Measurements from ENCODE around the gene SKIDA1. TPM values are rescaled to one million over a fixed set of nuclear protein-coding genes. Genes with fewer than 3 reads are reported as not detected.

SKIDA1 gene
- total RNA-seq, 1 donor = 0.36 TPM

- TF ChIP-seq, protein P1, sequence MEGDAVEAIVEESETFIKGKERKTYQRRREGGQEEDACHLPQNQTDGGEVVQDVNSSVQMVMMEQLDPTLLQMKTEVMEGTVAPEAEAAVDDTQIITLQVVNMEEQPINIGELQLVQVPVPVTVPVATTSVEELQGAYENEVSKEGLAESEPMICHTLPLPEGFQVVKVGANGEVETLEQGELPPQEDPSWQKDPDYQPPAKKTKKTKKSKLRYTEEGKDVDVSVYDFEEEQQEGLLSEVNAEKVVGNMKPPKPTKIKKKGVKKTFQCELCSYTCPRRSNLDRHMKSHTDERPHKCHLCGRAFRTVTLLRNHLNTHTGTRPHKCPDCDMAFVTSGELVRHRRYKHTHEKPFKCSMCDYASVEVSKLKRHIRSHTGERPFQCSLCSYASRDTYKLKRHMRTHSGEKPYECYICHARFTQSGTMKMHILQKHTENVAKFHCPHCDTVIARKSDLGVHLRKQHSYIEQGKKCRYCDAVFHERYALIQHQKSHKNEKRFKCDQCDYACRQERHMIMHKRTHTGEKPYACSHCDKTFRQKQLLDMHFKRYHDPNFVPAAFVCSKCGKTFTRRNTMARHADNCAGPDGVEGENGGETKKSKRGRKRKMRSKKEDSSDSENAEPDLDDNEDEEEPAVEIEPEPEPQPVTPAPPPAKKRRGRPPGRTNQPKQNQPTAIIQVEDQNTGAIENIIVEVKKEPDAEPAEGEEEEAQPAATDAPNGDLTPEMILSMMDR (IDR thresholded peaks at IDR 0.05; ENCODE audit: extremely low read depth, low read depth, low read length) = no peak
- H3K9me3 ChIP-seq (ENCODE audit: low read depth, low read length) = no peaks in the 10 kb centered on the region
- no peaks in the 10 kb centered on the region for H3K27me3 ChIP-seq (ENCODE audit: insufficient read depth, low read length)
- H3K4me1 ChIP-seq (ENCODE audit: insufficient read depth, low read length) = peaks cover 8% of the 10 kb centered on the region
- H3K36me3 ChIP-seq (ENCODE audit: insufficient read depth, low read length) = no peaks in the 10 kb centered on the region
- H3K4me3 ChIP-seq (ENCODE audit: insufficient read depth, low read length) = peak overlapping the region; percentile 82
- peak overlapping the region; percentile 64 for H3K27ac ChIP-seq (ENCODE audit: low read depth, low read length)
- no peaks in the 10 kb centered on the region for H3K79me2 ChIP-seq (ENCODE audit: insufficient read depth, low read length)
- peak overlapping the region; percentile 92 for H3K4me2 ChIP-seq (ENCODE audit: insufficient read depth, low read length)
- DNase-seq (ENCODE audit: insufficient read length, low spot score, missing footprints) = peak; percentile 81
- peak overlapping the region; percentile 77 for H2AFZ ChIP-seq (ENCODE audit: low read length)
- H4K20me1 ChIP-seq (ENCODE audit: insufficient read depth, low read length) = no peaks in the 10 kb centered on the region
These were observed 2.2 kb upstream of the SKIDA1 start for GRCh38 chr10:21527598-21528235.

- Histone ChIP-seq H2AFZ (ENCODE audit: low read length) (peak overlapping the region; percentile 77), H3K27ac (ENCODE audit: low read depth, low read length) (peak overlapping the region; percentile 82), H3K79me2 (ENCODE audit: insufficient read depth, low read length) (no peaks in the 10 kb centered on the region), H3K27me3 (ENCODE audit: insufficient read depth, low read length) (no peaks in the 10 kb centered on the region), H4K20me1 (ENCODE audit: insufficient read depth, low read length) (no peaks in the 10 kb centered on the region), H3K9me3 (ENCODE audit: low read depth, low read length) (no peaks in the 10 kb centered on the region), H3K36me3 (ENCODE audit: insufficient read depth, low read length) (no peaks in the 10 kb centered on the region), H3K4me2 (ENCODE audit: insufficient read depth, low read length) (peak overlapping the region; percentile 92), H3K4me3 (ENCODE audit: insufficient read depth, low read length) (peak overlapping the region; percentile 82), H3K4me1 (ENCODE audit: insufficient read depth, low read length) (peaks cover 8% of the 10 kb centered on the region)
- DNase-seq (ENCODE audit: insufficient read length, low spot score, missing footprints) = peak; percentile 92
- TF ChIP-seq, protein P1 (IDR thresholded peaks at IDR 0.05; ENCODE audit: extremely low read depth, low read depth, low read length) = no peak
These were observed 1.5 kb upstream of the SKIDA1 start for GRCh38 chr10:21526860-21527597.

GRCh38 chr10:21526188-21526859, 842 bp upstream of the SKIDA1 start:
- Histone ChIP-seq H3K4me3 (ENCODE audit: insufficient read depth, low read length) (peak overlapping the region; percentile 82), H3K79me2 (ENCODE audit: insufficient read depth, low read length) (no peaks in the 10 kb centered on the region), H2AFZ (ENCODE audit: low read length) (peak overlapping the region; percentile 61), H3K36me3 (ENCODE audit: insufficient read depth, low read length) (no peaks in the 10 kb centered on the region), H3K4me2 (ENCODE audit: insufficient read depth, low read length) (peak overlapping the region; percentile 92), H3K27me3 (ENCODE audit: insufficient read depth, low read length) (no peaks in the 10 kb centered on the region), H3K4me1 (ENCODE audit: insufficient read depth, low read length) (peaks cover 8% of the 10 kb centered on the region), H3K27ac (ENCODE audit: low read depth, low read length) (peak overlapping the region; percentile 82), H4K20me1 (ENCODE audit: insufficient read depth, low read length) (no peaks in the 10 kb centered on the region), H3K9me3 (ENCODE audit: low read depth, low read length) (no peaks in the 10 kb centered on the region)
- TF ChIP-seq, protein P1 (IDR thresholded peaks at IDR 0.05; ENCODE audit: extremely low read depth, low read depth, low read length) = no peak
- DNase-seq (ENCODE audit: insufficient read length, low spot score, missing footprints) = peak; percentile 93
